GM19468 (cell line): ENCODE measurements around the gene DNAL4.

Experiments
- ATAC-seq: cut with Tn5 transposase; IDR thresholded peaks from one replicate; pipeline ENCODE4 v1.9.1; 2021; ENCODE audit warnings: mild to moderate bottlenecking, moderate library complexity, moderate number of reproducible peaks; ENCODE audit not compliant: unreplicated experiment; ENCODE audit errors: extremely low read depth

Gene DNAL4

GRCh38 chr22:38793721-38794466, at the start of gene DNAL4:
Gene DNAL4, minus strand, starts transcription at chr22:38794143. Its CDS starts 11,412 bp downstream, at chr22:38782731.
- peak; percentile 74 for ATAC-seq

GRCh38 chr22:38843201-38843656, 49.3 kb upstream of the DNAL4 start:
- no peak for ATAC-seq

- no peak for ATAC-seq
Observed at GRCh38 chr22:38842512-38843200, 48.7 kb upstream of the DNAL4 start.

GRCh38 chr22:38841635-38842034, 47.7 kb upstream of the DNAL4 start:
- ATAC-seq, result no peak

- no peak for ATAC-seq
Observed at GRCh38 chr22:38841211-38841610, 47.3 kb upstream of the DNAL4 start.

GRCh38 chr22:38840129-38840528, 46.2 kb upstream of the DNAL4 start:
- no peak for ATAC-seq

GRCh38 chr22:38839686-38840085, 45.7 kb upstream of the DNAL4 start:
- ATAC-seq, result no peak

GRCh38 chr22:38837414-38837928, 43.5 kb upstream of the DNAL4 start:
- no peak for ATAC-seq

GRCh38 chr22:38835888-38836301, 42.0 kb upstream of the DNAL4 start:
- ATAC-seq, result no peak

GRCh38 chr22:38834991-38835390, 41.0 kb upstream of the DNAL4 start:
- ATAC-seq, result no peak

- no peak for ATAC-seq
Observed at GRCh38 chr22:38834215-38834953, 40.4 kb upstream of the DNAL4 start.

GRCh38 chr22:38833061-38833460, 39.1 kb upstream of the DNAL4 start:
- no peak for ATAC-seq

GRCh38 chr22:38832005-38832978, 38.3 kb upstream of the DNAL4 start:
- ATAC-seq, result no peak

GRCh38 chr22:38831166-38831945, 37.4 kb upstream of the DNAL4 start:
- ATAC-seq, result no peak

- ATAC-seq, result no peak
Observed at GRCh38 chr22:38830845-38831108, 36.8 kb upstream of the DNAL4 start.

- ATAC-seq, result no peak
Observed at GRCh38 chr22:38830026-38830844, 36.3 kb upstream of the DNAL4 start.

GRCh38 chr22:38829485-38829884, 35.5 kb upstream of the DNAL4 start:
- ATAC-seq, result no peak

GRCh38 chr22:38828616-38829205, 34.8 kb upstream of the DNAL4 start:
- no peak for ATAC-seq
